ENCODE data around the gene KDM2A. TPM values are rescaled to one million over a fixed set of nuclear protein-coding genes. Genes with fewer than 3 reads are reported as not detected.

The KDM2A gene
- total and polyA plus RNA-seq, 2 of the 13 experiments (the other 11 are each of a cell fraction or from before 2014, with no cell fraction given), result 31.3 to 31.4 TPM

- TF ChIP-seq ZFY (CRISPR knock-in tag; IDR thresholded peaks at IDR 0.05) (no peak), NFRKB (IDR thresholded peaks at IDR 0.05) (no peak), ZNF710 (CRISPR knock-in tag; IDR thresholded peaks at IDR 0.05; ENCODE audit: borderline replicate concordance) (no peak), JUN (CRISPR knock-in tag; IDR thresholded peaks at IDR 0.05) (no peak), ZNF382 (CRISPR knock-in tag; IDR thresholded peaks at IDR 0.05; ENCODE audit: borderline replicate concordance) (no peak), ZNF674 (CRISPR knock-in tag; IDR thresholded peaks at IDR 0.05; ENCODE audit: low read depth) (no peak), TAF15 (IDR thresholded peaks at IDR 0.05; ENCODE audit: low read depth, low read length, poor library complexity, severe bottlenecking) (no peak), RBAK (CRISPR knock-in tag; IDR thresholded peaks at IDR 0.05) (no peak), GPN1 (CRISPR knock-in tag; IDR thresholded peaks at IDR 0.05; ENCODE audit: borderline replicate concordance) (no peak)
- TF ChIP-seq, protein P1, sequence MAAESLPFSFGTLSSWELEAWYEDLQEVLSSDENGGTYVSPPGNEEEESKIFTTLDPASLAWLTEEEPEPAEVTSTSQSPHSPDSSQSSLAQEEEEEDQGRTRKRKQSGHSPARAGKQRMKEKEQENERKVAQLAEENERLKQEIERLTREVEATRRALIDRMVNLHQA (CRISPR knock-in tag; IDR thresholded peaks at IDR 0.05), result no peak
- TF ChIP-seq, protein P2, sequence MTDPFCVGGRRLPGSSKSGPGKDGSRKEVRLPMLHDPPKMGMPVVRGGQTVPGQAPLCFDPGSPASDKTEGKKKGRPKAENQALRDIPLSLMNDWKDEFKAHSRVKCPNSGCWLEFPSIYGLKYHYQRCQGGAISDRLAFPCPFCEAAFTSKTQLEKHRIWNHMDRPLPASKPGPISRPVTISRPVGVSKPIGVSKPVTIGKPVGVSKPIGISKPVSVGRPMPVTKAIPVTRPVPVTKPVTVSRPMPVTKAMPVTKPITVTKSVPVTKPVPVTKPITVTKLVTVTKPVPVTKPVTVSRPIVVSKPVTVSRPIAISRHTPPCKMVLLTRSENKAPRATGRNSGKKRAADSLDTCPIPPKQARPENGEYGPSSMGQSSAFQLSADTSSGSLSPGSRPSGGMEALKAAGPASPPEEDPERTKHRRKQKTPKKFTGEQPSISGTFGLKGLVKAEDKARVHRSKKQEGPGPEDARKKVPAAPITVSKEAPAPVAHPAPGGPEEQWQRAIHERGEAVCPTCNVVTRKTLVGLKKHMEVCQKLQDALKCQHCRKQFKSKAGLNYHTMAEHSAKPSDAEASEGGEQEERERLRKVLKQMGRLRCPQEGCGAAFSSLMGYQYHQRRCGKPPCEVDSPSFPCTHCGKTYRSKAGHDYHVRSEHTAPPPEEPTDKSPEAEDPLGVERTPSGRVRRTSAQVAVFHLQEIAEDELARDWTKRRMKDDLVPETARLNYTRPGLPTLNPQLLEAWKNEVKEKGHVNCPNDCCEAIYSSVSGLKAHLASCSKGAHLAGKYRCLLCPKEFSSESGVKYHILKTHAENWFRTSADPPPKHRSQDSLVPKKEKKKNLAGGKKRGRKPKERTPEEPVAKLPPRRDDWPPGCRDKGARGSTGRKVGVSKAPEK (CRISPR knock-in tag; IDR thresholded peaks at IDR 0.05; ENCODE audit: borderline replicate concordance), result no peak
- Histone ChIP-seq H3K4me3 (replicated peaks in 1 of 3; ENCODE audit: insufficient read depth in 1 of 3, low read depth in 2 of 3, low read length in 3 of 3) (no peak overlapping the region), H3K27me3 (ENCODE audit: control insufficient read depth in 1 of 2, insufficient read depth in 2 of 2, low read length in 2 of 2) (no peaks in the 10 kb centered on the region), H3K36me3 (replicated peaks in 1 of 2; ENCODE audit: control insufficient read depth in 1 of 2, insufficient read depth in 2 of 2, low read length in 2 of 2) (peaks cover 0 to 3% of the 10 kb centered on the region in 2 experiments; a peak in 2 of 5 replicates), H3K4me2 (ENCODE audit: low read depth, low read length) (no peak overlapping the region), H3K27ac (ENCODE audit: extremely low read length, insufficient read depth, low read length) (no peak overlapping the region), H4K20me1 (ENCODE audit: insufficient read depth, low read length) (peaks cover 5% of the 10 kb centered on the region), H3K4me1 (ENCODE audit: insufficient read depth, low read length) (peaks cover 9% of the 10 kb centered on the region), H3K9ac (ENCODE audit: insufficient read depth, low read depth, low read length) (no peak overlapping the region), H3K79me2 (ENCODE audit: insufficient read depth, low read length) (peaks cover 71% of the 10 kb centered on the region), H3K9me3 (ENCODE audit: low read length) (no peaks in the 10 kb centered on the region), H2AFZ (ENCODE audit: low read length) (no peak overlapping the region)
- intact Hi-C loops (cut with micrococcal nuclease; ENCODE audit: unreplicated experiment), result no loop called here
- WGBS (ENCODE audit: low lambda C conversion rate), result over 99% methylated on average over 3 of the region's 3 CpGs
- no TSS peak for BruUV-seq (replicated peaks)
- ATAC-seq (no peak), FAIRE-seq (no peak), DNase-seq (ENCODE audit: low spot score) (no peak)
- in situ Hi-C loops (cut with HindIII; ENCODE audit: extremely low pct_ligation_motif_present, low pct_unique_long_range_greater_than_20kb), result no loop called here
- ChIA-PET POLR2A (no interaction called here), CTCF (ENCODE audit: low intra/inter-chr PET ratio, low total read pairs) (no interaction called here)
Measured at GRCh38 chr11:67163006-67163405, 43.9 kb downstream of the KDM2A start.
